HG03565 (cell line): Measurements from ENCODE around the gene ZNF358.
"Not testable (repeated sequence)": the region's sequence is repeated elsewhere in the genome, so short reads cannot be mapped to it uniquely, and the experiment has no call there.

Experiments used
- ATAC-seq: cut with Tn5 transposase; IDR thresholded peaks from one replicate; pipeline ENCODE4 v1.9.1; 2021; ENCODE audit warnings: mild to moderate bottlenecking, moderate library complexity; ENCODE audit not compliant: unreplicated experiment

Gene ZNF358

GRCh38 chr19:7534531-7535046 lies 18.7 kb downstream of the ZNF358 start:
- no peak for ATAC-seq

DNA sequence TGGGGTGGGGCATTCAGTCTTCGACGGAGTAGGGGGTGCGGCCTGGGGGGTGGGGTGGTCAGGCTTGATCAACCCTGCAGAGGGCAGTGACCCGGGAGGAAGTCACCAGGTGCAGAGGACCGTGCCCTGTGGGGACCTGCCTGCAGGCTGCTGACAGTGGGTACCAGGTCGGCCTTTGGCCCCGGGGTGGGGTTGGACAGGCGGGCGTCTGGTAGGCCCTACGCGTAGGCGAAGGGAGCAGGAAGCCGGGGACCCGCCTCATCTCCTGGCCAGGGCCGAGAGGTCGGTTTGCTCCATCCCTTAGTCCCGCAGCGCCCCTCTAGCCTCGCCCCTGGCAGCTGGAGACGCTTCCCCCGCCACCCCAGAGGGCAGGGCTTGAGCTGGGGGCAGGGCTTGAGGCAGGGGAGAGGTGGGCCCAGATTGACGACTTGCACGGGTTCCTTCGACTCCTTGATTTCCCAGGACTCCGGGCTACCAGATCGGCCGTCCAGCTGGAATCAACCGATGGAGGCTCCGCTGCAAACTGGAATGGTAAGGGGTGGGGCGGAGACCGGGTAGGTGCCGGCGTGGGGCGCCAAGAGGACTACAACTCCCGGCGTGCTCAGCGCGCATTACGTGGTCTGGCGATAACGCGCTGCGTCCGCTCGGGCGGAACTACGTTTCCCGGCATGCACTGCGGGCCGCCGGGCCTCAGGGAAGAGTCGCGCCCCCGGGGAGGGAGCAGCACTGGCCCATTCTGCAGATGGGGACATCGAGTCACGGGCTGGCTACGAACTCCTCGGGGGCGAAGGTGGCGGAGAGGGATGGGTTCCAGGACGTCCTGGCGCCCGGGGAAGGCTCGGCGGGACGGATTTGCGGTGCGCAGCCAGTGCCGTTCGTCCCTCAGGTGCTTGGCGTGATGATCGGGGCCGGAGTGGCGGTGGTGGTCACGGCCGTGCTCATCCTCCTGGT lies 19.4 kb downstream of the ZNF358 start, which contains the start of gene PNPLA6:
Gene PNPLA6 (plus strand): TSS at position 671 of the 951 bp plus-strand sequence. CDS start 72 bp downstream, at position 743.
- peak; percentile 69 for ATAC-seq

DNA sequence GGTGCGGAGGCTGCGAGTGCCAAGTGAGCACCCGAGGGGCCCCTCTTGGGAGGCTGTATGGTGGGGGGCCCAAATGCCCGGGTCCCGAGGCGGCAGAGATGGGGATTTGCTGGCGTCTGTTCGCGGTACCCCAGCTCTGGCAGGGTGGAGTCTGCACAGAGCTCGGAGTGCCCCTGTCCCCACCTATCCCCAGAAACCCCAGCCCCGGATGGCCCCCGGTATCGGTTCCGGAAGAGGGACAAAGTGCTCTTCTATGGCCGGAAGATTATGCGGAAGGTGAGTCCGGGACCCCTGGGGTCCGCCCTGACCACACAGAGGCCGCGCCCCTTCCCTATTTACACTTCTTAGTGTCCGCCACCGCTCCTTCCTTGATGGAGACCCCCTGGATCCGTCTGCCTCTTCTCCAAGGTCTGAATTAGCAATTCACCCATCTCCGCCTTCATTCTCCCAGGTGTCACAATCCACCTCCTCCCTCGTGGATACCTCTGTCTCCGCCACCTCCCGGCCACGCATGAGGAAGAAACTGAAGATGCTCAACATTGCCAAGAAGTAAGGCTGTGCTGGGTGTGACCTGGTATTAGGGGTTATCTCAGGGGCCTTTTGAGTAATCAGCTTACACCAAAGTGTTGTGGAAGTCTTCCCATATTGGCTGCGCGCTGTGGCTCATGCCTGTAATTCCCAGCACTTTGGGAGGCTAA lies 20.2 kb downstream of the ZNF358 start:
- no peak for ATAC-seq

GRCh38 chr19:7538990-7539389 lies 23.1 kb downstream of the ZNF358 start:
- not testable (repeated sequence) for ATAC-seq

DNA sequence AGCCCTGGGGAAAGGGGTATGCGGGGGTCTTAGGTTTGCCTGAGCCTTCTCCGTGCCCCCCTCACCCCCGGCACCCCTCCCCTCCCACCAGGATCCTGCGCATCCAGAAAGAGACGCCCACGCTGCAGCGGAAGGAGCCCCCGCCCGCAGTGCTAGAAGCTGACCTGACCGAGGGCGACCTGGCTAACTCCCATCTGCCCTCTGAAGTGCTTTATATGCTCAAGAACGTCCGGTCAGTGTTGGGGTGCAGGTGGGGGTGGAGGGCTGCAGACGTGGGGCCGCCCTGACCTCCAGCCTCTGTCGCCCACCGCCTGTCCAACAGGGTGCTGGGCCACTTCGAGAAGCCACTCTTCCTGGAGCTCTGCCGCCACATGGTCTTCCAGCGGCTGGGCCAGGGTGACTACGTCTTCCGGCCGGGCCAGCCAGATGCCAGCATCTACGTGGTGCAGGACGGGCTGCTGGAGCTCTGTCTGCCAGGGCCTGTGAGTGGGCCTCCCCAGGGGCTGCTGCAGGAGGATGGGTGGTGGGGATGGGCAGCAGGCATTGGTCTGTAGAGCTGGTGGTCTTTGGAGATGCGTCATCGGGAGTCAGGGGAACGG lies 24.0 kb downstream of the ZNF358 start:
- no peak for ATAC-seq

- ATAC-seq = no peak
Measured at GRCh38 chr19:7540761-7541474, 25.0 kb downstream of the ZNF358 start.

- no peak for ATAC-seq
Measured at GRCh38 chr19:7541475-7541824, 25.5 kb downstream of the ZNF358 start.

GRCh38 chr19:7541828-7542443 lies 26.0 kb downstream of the ZNF358 start:
- ATAC-seq = no peak

DNA sequence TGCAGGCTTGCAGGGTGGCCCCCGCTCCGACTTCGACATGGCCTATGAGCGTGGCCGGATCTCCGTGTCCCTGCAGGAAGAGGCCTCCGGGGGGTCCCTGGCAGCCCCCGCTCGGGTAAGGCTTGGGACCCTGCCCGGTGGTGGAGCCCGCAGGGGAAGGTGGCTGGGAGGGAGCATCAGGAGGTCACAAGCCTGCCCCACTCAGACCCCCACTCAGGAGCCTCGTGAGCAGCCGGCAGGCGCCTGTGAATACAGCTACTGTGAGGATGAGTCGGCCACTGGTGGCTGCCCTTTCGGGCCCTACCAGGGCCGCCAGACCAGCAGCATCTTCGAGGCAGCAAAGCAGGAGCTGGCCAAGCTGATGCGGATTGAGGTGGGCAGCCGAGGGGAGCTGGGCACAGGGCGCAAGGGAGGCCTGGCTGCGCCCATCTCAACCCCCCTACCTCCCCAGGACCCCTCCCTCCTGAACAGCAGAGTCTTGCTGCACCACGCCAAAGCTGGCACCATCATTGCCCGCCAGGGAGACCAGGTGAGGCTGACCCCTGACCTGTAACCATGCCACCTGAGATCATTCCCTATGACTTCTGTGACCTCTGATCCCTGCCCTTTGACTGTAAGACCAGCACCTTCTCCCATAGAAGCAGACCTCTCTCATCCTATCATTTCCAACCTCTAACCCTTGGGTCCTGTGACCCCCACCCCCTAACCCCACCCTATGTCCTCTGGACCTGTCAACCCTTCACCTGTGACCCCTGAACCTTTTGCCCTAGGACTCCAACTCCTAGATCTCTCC lies 26.8 kb downstream of the ZNF358 start:
- ATAC-seq = no peak

- ATAC-seq = no peak
Measured at GRCh38 chr19:7544626-7545025, 28.7 kb downstream of the ZNF358 start.

- no peak for ATAC-seq
Measured at GRCh38 chr19:7545300-7545699, 29.4 kb downstream of the ZNF358 start.

- no peak for ATAC-seq
Measured at GRCh38 chr19:7545904-7546303, 30.0 kb downstream of the ZNF358 start.

DNA sequence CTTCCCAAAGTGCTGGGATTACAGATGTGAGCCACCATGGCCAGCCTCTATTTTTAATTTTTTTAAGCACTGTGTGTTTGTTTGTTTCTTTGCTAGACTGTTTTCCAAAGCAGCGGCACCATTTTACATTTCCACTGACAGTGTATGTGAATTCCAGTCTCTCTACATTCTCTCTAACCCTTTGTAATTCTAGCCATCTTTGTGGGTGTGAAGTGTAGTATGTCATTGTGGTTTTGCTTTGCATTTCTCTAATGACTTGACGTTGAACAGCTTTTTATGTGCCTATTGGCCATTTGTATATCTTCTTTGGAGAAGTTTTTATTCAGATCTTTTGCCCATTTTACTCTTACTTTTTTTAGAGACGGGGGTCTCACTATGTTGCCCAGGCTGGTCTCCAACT lies 31.3 kb downstream of the ZNF358 start:
- ATAC-seq = no peak

GRCh38 chr19:7549429-7550148 lies 33.7 kb downstream of the ZNF358 start:
- ATAC-seq = no peak

DNA sequence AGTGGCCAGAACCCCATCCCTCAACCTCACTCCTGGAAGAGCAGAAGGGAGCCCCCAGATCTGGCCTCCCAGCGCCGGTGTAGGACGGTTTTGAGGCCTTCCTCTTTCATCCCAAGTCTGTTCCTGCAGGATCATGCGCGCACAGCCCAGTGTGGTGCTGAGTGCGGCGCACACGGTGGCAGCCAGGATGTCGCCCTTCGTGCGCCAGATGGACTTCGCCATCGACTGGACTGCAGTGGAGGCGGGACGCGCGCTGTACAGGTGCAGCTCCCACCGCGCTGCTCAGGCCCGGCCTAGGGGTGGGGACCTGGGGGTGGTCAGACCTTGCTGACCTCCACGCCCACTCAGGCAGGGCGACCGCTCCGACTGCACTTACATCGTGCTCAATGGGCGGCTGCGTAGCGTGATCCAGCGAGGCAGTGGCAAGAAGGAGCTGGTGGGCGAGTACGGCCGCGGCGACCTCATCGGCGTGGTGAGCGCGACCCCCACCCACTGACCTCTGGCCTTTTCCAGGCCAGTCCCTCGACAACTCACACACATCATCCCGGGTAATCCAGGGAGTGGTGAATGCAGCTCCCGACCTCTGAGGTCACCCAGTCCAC lies 34.4 kb downstream of the ZNF358 start:
- ATAC-seq = no peak

DNA sequence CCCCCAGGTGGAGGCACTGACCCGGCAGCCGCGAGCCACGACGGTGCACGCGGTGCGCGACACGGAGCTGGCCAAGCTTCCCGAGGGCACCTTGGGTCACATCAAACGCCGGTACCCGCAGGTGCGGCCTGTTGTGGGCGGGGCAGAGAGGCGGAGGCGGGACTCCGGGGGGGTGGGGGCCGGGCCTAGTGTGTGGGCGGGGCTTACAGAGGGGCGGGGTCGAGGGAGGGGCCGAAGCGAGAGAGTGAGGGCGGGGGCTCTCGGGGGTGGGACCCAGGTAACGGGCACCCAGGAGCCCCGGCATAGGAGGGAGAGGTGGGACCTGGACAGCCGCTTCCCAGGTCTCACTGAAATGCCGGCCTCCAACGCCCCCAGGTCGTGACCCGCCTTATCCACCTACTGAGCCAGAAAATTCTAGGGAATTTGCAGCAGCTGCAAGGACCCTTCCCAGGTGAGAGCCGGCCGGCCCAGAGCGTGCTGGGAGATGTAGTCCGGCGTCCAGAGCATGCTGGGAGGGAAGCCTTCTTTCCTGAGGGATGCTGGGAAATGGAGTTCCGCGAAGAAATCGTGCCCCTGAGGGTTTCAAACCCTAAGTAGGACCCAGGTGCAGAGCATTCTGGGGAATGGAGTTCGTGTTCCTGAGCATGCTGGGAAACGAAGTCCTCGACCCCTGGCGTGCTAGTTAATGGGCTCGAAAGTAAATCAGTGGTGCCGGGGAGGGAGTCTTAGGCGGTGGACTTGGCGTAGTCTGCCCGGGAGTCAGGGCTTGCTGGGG lies 35.3 kb downstream of the ZNF358 start:
- ATAC-seq = no peak

DNA sequence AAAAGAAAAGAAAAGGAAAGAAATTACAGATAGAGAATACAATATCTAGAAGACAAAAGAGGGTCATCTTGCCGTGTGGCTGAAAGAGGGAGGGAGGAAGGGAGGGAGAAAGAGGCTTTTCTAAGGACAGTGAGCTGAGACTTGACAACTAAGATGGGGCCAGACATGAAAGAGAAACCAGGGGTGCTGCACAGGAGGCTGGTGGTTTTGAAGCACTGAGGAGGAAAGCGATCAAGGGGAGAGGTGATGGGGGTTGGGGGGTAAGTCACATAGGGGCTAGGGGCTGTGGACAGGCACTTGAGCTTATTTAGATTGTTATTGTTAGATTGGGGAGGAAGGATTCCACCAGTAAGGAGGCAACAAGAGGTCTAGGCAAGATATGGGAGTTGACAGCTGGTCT lies 36.9 kb downstream of the ZNF358 start:
- no peak for ATAC-seq

GRCh38 chr19:7554565-7554964 lies 38.7 kb downstream of the ZNF358 start:
- no peak for ATAC-seq
